Tibial nerve (tissue), 4 donors: ENCODE results near the gene NRCAM.

Source experiments
- EP300 ChIP-seq, 2 donors: sonication (generic); formaldehyde crosslinking; IDR thresholded peaks; one replicate each; pipeline ENCODE4 v1.6.1; 2017; ENCODE audit warnings: antibody characterized with exemption in 2 of 2, mild to moderate bottlenecking in 1 of 2
- POLR2A ChIP-seq, 2 donors: fragments of 450-650 bp; IDR thresholded peaks; one replicate each; pipeline ENCODE4 v1.6.1; 2017; ENCODE audit warnings: antibody characterized with exemption in 2 of 2, mild to moderate bottlenecking in 2 of 2, moderate library complexity in 2 of 2
- TF ChIP-seq, protein P1 (sequence below), 5 experiments: fragments of 200-600 bp in 3 of 5; fragments of 450-650 bp in 2 of 5; sonication (generic) in 3 of 5; IDR thresholded peaks; one replicate each; pipeline ENCODE4 v1.5.1; 2016 to 2019; ENCODE audit warnings: antibody characterized with exemption in 5 of 5, mild to moderate bottlenecking in 3 of 5, moderate library complexity in 2 of 5

DNA sequence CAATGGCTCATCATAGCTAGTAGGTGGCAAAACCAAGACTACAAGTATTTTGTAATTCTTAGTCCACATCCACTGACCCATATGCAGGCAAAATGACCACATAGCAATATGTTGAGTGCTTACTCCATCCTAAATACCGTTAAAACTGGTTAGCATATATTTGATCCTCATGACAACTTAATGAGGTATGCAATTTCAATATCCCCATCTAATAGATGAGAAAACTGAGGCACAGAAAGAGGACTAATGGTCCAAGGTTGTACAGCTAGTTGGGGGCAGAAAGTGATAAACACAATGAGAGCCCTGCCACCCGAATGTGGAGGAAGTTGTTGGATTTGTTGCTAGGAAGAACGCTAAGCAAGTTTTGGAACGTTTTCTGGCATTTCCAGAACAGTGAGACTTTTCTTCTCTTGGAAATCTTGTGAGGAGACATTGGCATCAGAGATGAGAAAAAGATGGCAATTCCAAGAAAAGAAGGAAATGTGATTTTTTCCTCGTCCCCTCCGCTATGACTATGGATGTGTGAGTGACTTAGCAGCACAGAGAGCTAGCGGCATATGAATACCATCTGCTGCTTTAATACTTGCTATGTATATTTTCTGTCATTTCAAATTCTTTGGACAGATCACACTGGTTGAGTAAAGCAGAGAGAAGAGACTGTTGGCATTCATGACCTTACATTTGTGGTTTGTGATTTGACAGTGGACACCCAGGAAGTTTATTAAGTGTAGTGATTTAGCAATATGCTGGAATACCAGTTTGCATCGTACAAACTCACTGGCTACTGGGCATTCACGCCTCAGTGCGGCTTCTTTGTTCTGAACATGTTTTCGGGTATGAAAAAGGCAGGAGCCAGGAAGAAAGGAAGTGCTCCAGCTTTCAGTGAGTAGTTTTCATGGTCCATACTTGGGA is 51.5 kb downstream of the NRCAM start:
- TF ChIP-seq POLR2A (IDR thresholded peaks at IDR 0.05) (no peak), EP300 (IDR thresholded peaks at IDR 0.05) (peak in 1 of 2 donors; percentile 5)
- TF ChIP-seq, protein P1, sequence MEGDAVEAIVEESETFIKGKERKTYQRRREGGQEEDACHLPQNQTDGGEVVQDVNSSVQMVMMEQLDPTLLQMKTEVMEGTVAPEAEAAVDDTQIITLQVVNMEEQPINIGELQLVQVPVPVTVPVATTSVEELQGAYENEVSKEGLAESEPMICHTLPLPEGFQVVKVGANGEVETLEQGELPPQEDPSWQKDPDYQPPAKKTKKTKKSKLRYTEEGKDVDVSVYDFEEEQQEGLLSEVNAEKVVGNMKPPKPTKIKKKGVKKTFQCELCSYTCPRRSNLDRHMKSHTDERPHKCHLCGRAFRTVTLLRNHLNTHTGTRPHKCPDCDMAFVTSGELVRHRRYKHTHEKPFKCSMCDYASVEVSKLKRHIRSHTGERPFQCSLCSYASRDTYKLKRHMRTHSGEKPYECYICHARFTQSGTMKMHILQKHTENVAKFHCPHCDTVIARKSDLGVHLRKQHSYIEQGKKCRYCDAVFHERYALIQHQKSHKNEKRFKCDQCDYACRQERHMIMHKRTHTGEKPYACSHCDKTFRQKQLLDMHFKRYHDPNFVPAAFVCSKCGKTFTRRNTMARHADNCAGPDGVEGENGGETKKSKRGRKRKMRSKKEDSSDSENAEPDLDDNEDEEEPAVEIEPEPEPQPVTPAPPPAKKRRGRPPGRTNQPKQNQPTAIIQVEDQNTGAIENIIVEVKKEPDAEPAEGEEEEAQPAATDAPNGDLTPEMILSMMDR (IDR thresholded peaks at IDR 0.05), result no peak
